Cardiac fibroblast (primary cell): ENCODE measurements around the gene ZNF292.
"Not testable (repeated sequence)": the region's sequence is repeated elsewhere in the genome, so short reads cannot be mapped to it uniquely, and the experiment has no call there.

Experiments
- DNase-seq, 2 donors: peaks; one replicate each; pipeline versions ENCODE4 v3.0.0 to v3.0.0-alpha.2; 2010; ENCODE audit warnings: low read depth in 2 of 2
- H3K4me3 ChIP-seq, 2 donors: replicated peaks in 1 of 2; 1 replicate in 1 of 2; 2 replicates in 1 of 2; pipeline ENCODE4 v1.5.1; 2011; ENCODE audit warnings: low read depth in 2 of 2, low read length in 2 of 2, mild to moderate bottlenecking in 2 of 2, moderate library complexity in 1 of 2
- TF ChIP-seq, protein P1 (sequence below): IDR thresholded peaks from one replicate; pipeline ENCODE4 v1.5.1; 2011; ENCODE audit warnings: low read depth, mild to moderate bottlenecking, low read length, inconsistent platforms

ZNF292 gene

DNA sequence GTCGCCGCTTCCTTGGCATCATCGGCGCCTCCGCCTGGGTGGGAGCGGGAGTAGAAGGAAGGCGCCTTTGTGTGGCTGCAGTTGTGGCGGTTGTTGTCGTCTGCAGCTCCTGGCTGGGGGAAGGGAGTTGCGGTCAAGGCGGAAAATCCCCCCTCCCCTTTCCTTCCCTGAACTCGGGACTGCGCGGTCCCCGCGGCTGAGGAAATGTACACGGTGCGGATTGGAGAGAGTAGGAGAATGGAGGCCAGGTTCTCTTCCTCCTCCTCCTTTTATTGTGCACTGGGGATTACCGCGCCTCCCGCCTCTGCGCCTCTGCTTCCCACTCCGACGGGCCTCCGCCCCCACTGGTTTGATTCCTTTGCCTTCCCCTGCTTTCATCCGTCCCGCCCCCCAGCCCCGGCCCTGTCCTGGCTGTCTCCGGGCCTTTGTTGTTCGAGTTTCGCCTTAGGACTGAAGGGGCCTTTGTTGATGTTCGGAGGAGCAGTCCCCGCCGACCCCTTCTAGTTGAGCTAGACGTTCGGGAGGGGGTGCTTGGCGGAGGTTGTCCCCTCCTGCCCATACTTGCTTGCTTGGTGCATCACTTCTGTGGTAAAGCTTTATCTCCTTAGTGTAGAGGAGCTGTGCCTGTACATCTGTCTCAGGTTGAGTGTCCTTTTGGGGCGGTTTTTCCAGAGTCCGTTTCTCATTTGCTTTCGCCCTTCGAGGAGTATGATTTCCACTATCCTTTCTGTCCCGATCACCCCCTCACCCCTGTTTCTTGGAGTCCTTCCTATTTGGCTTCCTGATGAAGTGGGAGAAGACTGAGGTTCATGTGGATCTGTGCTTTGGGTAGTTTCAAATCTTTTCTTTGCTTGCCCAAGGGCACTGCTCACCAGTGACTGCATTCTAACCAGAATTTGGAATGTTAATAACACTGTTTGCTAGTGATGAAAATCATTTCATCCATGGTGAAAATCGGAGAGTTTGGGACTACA lies 764 bp downstream of the ZNF292 start:
- TF ChIP-seq, protein P1, sequence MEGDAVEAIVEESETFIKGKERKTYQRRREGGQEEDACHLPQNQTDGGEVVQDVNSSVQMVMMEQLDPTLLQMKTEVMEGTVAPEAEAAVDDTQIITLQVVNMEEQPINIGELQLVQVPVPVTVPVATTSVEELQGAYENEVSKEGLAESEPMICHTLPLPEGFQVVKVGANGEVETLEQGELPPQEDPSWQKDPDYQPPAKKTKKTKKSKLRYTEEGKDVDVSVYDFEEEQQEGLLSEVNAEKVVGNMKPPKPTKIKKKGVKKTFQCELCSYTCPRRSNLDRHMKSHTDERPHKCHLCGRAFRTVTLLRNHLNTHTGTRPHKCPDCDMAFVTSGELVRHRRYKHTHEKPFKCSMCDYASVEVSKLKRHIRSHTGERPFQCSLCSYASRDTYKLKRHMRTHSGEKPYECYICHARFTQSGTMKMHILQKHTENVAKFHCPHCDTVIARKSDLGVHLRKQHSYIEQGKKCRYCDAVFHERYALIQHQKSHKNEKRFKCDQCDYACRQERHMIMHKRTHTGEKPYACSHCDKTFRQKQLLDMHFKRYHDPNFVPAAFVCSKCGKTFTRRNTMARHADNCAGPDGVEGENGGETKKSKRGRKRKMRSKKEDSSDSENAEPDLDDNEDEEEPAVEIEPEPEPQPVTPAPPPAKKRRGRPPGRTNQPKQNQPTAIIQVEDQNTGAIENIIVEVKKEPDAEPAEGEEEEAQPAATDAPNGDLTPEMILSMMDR: no peak
- peak; percentile 46 to 52 for DNase-seq
- H3K4me3 ChIP-seq: peak overlapping the region; percentile 88 to 98

DNA sequence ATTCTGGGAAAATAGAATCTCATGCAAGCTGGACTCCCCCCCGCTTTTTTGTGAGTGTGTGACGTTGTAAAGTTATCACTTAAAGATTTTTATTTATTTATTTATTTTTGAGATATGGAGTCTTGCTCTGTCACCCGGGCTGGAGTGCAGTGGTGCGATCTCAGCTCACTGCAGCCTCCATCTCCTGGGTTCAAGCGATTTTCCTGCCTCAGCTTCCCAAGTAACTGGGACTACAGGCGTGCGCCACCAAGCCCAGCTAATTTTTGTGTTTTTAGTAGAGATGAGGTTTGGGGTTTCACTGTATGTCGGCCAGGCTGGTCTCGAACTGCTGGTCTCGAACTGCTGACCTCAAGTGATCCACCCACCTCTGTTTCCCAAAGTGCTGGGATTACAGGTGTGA lies 2.2 kb downstream of the ZNF292 start:
- DNase-seq, H3K4me3 ChIP-seq: not testable (repeated sequence)

DNA sequence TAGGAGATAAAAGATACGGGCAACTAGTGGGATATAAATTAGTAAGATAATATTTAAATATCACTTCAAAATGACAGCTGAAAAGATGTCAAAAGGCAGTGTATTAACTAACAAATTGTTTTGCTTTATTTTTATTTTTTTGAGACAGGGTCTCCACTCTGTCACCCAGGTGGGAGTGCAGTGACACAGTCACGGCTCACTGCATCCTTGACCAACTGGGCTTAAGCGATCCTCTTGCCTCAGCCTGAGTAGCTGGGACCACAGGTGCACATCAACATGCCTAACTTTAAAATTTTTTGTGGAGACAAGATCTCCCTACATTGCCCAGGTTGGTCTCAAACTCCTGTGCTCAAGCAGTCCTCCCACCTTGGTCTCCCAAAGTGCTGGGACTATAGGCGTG lies 5.9 kb downstream of the ZNF292 start:
- TF ChIP-seq, protein P1: no peak
- no peak for DNase-seq
- no peak overlapping the region for H3K4me3 ChIP-seq

DNA sequence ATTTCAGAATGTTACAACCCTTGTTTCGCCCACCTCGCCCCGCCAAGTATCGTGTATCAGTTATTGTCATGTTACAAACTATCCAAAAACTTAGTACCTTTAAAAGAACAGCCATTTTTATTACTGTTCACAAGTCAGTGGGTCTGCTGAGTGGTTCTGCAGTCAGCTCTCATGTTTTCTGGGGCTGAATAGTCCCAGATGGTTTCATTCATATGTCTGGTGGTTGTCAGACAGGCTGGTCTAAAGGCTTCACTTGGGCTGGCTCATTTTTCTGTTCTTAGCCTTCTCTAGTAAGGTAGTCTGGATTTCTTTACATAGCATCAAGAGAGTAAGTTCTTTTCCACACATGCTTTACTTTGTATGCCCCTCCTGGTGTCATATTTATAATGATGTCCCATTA lies 8.6 kb downstream of the ZNF292 start:
- no peak overlapping the region for H3K4me3 ChIP-seq
- TF ChIP-seq, protein P1: no peak

DNA sequence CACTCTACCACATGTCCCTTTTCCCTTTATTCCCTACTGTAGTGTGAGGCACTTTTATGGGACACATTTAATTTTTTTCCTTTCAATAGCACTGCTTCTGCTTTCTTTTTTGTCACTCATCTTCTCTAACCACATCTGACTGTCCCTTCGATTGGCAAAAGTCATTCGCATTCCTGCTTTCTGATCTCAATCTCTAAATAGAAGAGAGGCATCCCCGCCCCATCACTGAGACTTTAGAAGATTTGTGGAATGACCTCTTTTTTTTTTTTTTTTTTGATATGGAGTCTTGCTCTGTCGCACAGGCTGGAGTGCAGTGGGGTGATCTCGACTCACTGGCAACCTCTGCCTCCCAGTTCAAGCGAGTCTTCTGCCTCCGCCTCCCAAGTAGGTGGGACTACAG lies 9.1 kb downstream of the ZNF292 start:
- TF ChIP-seq, protein P1: no peak
- no peak overlapping the region for H3K4me3 ChIP-seq
- DNase-seq: no peak

More for the DNA sequence above, 8.6 kb downstream of the ZNF292 start:
- DNase-seq: no peak

DNA sequence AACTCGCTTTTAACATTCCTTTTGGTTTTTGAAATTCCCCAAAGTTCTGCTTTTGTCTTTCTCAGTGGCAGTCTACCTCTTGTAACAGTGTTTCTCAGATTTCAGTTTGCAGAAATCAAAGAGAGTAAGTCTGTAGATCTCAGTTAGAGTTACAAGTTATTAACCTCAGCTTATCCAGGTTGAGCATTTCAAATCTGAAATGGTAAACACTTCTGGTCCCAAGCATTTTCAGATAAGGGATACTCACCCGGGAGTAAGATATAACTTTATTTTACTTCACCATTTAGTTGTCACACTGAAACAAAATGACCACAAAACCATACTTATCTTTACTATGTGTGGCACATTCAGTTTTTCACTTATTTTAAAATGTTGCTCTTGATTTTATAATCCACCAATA lies 9.8 kb downstream of the ZNF292 start:
- TF ChIP-seq, protein P1: no peak
- no peak overlapping the region for H3K4me3 ChIP-seq
- no peak for DNase-seq

DNA sequence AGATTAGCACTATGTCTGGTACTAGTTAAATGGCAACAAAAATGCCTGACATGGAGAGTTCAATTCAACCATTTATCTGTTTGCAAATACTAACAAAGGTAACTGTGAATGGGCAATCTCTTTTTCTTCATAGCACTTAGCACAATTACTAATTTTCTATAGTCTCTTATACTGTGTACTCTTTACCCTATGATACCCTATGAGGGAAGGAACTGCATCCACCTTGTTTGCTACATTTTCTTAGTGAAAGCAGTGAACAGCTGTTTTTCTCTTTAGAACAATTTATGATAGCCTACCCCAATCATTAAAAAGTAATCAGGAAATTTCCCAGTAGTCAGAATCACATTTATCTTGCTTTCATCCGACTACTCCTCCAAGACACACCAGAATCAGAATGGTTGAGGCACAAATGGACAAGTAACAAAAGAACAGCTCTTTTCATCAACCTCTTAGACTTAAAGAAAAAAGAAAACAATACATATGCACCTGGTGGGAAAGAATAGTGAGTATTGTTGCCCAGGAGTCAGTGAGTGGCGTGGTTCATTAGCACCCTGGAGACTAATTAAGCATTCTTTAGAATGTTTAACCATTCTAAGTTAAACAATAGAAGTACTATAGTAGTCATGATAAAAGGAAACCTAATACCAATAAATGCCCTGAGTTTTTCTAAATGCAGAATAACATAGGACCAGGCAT lies 16.7 kb downstream of the ZNF292 start:
- TF ChIP-seq, protein P1: no peak
- no peak for DNase-seq
- no peak overlapping the region for H3K4me3 ChIP-seq
